ENCODE data around the gene KCNQ5. TPM values are rescaled to one million over a fixed set of nuclear protein-coding genes. Genes with fewer than 3 reads are reported as not detected.

Gene KCNQ5
- total RNA-seq, 4 donors from 2014 or later, result 0.57 to 4.4 (median 0.97) TPM

DNA sequence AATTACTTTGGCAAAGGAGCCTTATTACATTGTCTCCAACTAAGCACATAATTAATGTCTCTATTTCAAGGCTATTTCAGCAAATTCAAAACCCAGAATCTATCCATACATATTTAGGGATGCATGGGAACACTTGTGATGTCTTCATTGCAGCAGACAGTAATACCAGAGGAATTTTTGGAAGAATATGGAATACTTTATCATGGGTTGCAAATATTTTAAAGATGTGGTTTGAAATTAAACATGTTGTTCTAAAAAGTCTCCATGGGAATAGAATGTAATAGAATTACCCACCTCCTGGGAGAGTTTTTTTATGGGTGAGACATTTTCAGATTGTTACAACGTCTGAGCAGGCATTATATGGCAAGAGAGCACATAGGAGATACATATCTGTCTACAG lies 170.8 kb downstream of the KCNQ5 start:
- Histone ChIP-seq H3K36me3 (no peaks in the 10 kb centered on the region), H3K27ac (no peak overlapping the region), H3K27me3 (no peaks in the 10 kb centered on the region), H3K9me3 (no peaks in the 10 kb centered on the region), H3K4me3 (no peak overlapping the region), H3K4me1 (peaks cover 0 to 8% (median 0%) of the 10 kb centered on the region in 3 donors)
- DNase-seq, result no peak
- TF ChIP-seq, protein P1, sequence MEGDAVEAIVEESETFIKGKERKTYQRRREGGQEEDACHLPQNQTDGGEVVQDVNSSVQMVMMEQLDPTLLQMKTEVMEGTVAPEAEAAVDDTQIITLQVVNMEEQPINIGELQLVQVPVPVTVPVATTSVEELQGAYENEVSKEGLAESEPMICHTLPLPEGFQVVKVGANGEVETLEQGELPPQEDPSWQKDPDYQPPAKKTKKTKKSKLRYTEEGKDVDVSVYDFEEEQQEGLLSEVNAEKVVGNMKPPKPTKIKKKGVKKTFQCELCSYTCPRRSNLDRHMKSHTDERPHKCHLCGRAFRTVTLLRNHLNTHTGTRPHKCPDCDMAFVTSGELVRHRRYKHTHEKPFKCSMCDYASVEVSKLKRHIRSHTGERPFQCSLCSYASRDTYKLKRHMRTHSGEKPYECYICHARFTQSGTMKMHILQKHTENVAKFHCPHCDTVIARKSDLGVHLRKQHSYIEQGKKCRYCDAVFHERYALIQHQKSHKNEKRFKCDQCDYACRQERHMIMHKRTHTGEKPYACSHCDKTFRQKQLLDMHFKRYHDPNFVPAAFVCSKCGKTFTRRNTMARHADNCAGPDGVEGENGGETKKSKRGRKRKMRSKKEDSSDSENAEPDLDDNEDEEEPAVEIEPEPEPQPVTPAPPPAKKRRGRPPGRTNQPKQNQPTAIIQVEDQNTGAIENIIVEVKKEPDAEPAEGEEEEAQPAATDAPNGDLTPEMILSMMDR (IDR thresholded peaks at IDR 0.05), result no peak
- no peak for TF ChIP-seq POLR2A (IDR thresholded peaks at IDR 0.05)
- intact Hi-C loops (cut with DNase I), result no loop called here
- 67 to 84% methylated on average over 1 of the region's 1 CpG for WGBS, 2 donors

DNA sequence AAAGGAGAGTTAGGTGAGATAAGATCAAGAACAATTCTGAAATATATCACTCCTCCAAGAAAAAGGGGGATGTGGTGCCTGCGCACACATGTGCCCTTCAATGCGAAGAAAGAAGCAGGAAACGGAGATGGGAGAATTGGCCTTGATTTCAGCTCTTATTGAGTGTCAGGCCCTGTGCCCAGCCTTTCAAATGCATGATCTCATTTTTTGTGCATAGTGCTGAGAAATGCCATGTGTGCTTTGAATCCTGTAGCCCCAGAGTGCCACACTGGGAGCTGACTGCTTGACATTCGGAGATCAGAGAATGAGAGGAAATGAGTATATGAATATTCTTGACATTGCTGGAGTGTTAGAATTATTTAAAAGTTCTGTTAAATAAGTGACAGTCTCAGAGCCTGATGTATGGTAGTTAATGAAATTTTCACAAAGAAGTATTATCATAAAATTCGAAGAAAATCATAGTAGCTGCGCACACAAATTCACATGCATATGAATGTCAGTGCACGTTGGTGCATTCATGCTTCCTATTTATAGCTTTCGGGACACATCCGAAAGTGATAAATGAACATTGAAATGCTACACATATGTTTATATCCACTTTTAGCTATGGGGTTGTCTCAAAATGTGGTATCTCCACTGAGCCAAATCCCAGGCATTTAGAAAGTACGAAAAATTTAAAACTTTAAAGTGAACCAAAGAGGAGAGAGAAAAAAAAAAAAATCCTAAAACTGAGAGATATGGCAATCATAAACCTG lies 172.0 kb downstream of the KCNQ5 start:
- Histone ChIP-seq H3K4me3 (no peak overlapping the region), H3K9me3 (no peaks in the 10 kb centered on the region), H3K4me1 (peaks cover 0 to 6% (median 0%) of the 10 kb centered on the region in 3 donors), H3K36me3 (no peaks in the 10 kb centered on the region), H3K27ac (no peak overlapping the region), H3K27me3 (no peaks in the 10 kb centered on the region)
- intact Hi-C loops (cut with DNase I), result no loop called here
- TF ChIP-seq, protein P1 (IDR thresholded peaks at IDR 0.05), result no peak
- 72 to 89% methylated on average over 10 of the region's 10 CpGs for WGBS, 2 donors
- DNase-seq, result no peak

DNA sequence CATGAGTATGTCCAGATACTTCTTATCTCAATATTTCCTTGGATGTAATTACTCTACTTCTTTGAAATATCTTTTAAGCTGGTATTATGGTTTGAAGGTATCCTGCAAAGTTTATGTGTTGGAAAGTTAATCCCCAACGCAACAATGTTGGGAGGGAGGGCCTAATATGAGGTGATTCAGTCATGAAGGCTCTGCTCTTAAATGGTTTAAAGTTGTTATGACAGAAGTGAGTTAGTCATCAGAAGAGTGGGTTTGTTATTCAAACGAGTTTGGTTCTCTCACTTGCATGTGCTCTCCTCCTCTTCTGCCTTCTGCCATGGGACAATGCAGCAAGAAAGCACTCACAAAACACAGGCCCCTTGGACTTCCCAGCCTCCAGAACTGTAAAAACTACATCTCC lies 176.3 kb downstream of the KCNQ5 start:
- Histone ChIP-seq H3K9me3 (no peaks in the 10 kb centered on the region), H3K4me1 (peaks cover 0 to 6% (median 0%) of the 10 kb centered on the region in 3 donors), H3K27ac (no peak overlapping the region), H3K36me3 (no peaks in the 10 kb centered on the region), H3K27me3 (no peaks in the 10 kb centered on the region), H3K4me3 (no peak overlapping the region)
- DNase-seq, result no peak
- WGBS, 2 donors, result 27 to 61% methylated on average over 2 of the region's 2 CpGs
- intact Hi-C loops (cut with DNase I), result no loop called here
- TF ChIP-seq, protein P1 (IDR thresholded peaks at IDR 0.05), result no peak
- no peak for TF ChIP-seq POLR2A (IDR thresholded peaks at IDR 0.05)

DNA sequence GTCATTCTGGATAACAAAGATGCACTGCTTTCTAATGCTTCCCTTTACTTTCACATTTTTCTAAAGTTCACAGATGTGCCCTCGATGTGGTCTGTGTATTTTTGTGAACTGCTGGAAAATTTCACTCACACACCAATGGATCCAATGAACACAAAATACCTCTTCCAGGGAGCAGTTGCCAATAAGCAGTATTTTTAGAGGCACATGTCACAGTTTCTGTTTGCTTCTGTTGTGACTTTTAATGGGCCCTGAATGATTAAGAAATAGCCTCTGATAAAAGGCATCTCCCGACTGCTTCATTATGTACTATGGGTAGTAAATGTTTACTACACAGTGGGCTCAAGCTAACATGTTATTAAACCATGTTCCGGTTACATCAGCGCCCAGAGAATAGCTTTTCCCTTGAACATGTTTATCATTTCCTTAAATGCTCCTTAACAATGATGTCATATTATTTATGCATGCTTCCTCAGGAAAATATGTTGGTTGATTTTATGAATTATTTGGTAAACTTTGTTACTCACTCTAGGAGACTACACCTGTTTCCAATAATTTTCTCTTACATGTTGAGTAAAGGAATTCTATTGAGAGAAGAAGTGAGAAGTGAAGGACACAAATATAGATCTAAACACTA lies 188.0 kb downstream of the KCNQ5 start:
- Histone ChIP-seq H3K36me3 (no peaks in the 10 kb centered on the region), H3K27me3 (no peaks in the 10 kb centered on the region), H3K4me3 (no peak overlapping the region), H3K27ac (no peak overlapping the region), H3K9me3 (no peaks in the 10 kb centered on the region), H3K4me1 (no peaks in the 10 kb centered on the region)
- WGBS, 2 donors, result 54 to 79% methylated on average over 4 of the region's 4 CpGs
- intact Hi-C loops (cut with DNase I), result no loop called here
- no peak for TF ChIP-seq POLR2A (IDR thresholded peaks at IDR 0.05)
- TF ChIP-seq, protein P1 (IDR thresholded peaks at IDR 0.05), result no peak
- DNase-seq, result no peak

DNA sequence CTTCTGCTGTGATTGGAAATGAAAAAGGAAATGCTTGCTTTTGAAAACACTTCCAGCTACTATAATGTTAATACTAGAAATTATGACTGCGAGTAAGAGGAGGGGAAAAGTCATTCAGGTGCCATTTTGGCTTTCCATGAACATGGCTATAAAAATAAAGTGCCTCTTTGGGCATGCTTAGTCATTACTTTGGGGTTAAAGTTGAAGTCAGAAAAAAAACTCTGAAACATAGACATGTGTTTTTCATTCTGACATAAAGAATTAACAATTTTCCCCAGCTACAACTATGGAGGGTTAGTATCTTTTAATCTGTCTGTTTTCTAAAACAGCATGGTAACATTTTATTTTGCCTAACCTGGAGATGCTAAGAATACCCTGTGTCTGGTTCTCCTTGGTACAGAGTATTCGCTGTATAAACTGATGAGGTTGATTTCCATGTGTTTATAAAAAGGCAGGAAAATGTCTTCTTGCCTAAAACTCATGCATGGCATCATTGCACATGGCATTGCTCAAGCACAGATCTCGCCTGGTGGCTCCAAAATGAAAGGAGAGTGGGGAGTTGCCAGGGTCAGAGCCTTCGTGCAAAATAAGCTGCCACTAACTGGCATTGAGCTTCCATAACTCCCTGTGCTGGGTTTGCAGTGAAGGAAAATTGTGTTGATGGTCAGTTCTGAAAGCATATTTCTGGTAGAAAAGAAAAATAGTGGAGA lies 188.9 kb downstream of the KCNQ5 start:
- H3K9me3 ChIP-seq, result no peaks in the 10 kb centered on the region
- no peak overlapping the region for H3K4me3 ChIP-seq
- no peaks in the 10 kb centered on the region for H3K36me3 ChIP-seq
- no peak for DNase-seq
- no peak for TF ChIP-seq POLR2A (IDR thresholded peaks at IDR 0.05)
- TF ChIP-seq, protein P1 (IDR thresholded peaks at IDR 0.05), result no peak
- no peaks in the 10 kb centered on the region for H3K4me1 ChIP-seq
- H3K27ac ChIP-seq, result no peak overlapping the region
- intact Hi-C loops (cut with DNase I), result no loop called here
- 76% methylated on average over 4 of the region's 4 CpGs for WGBS, 2 donors
- H3K27me3 ChIP-seq, result no peaks in the 10 kb centered on the region
